RKO (cell line): ENCODE results near the gene BAZ1B.
"Not testable (repeated sequence)": the region's sequence is repeated elsewhere in the genome, so short reads cannot be mapped to it uniquely, and the experiment has no call there.

ENCODE experiments used
- DNase-seq: peaks from one replicate; pipeline ENCODE4 v3.0.0-alpha.2; 2016; ENCODE audit warnings: low spot score

BAZ1B gene, protein sequence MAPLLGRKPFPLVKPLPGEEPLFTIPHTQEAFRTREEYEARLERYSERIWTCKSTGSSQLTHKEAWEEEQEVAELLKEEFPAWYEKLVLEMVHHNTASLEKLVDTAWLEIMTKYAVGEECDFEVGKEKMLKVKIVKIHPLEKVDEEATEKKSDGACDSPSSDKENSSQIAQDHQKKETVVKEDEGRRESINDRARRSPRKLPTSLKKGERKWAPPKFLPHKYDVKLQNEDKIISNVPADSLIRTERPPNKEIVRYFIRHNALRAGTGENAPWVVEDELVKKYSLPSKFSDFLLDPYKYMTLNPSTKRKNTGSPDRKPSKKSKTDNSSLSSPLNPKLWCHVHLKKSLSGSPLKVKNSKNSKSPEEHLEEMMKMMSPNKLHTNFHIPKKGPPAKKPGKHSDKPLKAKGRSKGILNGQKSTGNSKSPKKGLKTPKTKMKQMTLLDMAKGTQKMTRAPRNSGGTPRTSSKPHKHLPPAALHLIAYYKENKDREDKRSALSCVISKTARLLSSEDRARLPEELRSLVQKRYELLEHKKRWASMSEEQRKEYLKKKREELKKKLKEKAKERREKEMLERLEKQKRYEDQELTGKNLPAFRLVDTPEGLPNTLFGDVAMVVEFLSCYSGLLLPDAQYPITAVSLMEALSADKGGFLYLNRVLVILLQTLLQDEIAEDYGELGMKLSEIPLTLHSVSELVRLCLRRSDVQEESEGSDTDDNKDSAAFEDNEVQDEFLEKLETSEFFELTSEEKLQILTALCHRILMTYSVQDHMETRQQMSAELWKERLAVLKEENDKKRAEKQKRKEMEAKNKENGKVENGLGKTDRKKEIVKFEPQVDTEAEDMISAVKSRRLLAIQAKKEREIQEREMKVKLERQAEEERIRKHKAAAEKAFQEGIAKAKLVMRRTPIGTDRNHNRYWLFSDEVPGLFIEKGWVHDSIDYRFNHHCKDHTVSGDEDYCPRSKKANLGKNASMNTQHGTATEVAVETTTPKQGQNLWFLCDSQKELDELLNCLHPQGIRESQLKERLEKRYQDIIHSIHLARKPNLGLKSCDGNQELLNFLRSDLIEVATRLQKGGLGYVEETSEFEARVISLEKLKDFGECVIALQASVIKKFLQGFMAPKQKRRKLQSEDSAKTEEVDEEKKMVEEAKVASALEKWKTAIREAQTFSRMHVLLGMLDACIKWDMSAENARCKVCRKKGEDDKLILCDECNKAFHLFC (N-terminal part only)

GRCh38 chr7:73522105-73522872 is at the start of gene BAZ1B:
Gene BAZ1B (minus strand): TSS chr7:73522293. CDS start chr7:73521933, 360 bp downstream.
- DNase-seq, result peak; percentile 98

- no peak for DNase-seq
These were observed 48.9 kb upstream of the BAZ1B start for GRCh38 chr7:73570977-73571376.

GRCh38 chr7:73570521-73570920 is 48.4 kb upstream of the BAZ1B start:
- no peak for DNase-seq

- DNase-seq, result no peak
These were observed 47.0 kb upstream of the BAZ1B start for GRCh38 chr7:73569042-73569608.

DNA sequence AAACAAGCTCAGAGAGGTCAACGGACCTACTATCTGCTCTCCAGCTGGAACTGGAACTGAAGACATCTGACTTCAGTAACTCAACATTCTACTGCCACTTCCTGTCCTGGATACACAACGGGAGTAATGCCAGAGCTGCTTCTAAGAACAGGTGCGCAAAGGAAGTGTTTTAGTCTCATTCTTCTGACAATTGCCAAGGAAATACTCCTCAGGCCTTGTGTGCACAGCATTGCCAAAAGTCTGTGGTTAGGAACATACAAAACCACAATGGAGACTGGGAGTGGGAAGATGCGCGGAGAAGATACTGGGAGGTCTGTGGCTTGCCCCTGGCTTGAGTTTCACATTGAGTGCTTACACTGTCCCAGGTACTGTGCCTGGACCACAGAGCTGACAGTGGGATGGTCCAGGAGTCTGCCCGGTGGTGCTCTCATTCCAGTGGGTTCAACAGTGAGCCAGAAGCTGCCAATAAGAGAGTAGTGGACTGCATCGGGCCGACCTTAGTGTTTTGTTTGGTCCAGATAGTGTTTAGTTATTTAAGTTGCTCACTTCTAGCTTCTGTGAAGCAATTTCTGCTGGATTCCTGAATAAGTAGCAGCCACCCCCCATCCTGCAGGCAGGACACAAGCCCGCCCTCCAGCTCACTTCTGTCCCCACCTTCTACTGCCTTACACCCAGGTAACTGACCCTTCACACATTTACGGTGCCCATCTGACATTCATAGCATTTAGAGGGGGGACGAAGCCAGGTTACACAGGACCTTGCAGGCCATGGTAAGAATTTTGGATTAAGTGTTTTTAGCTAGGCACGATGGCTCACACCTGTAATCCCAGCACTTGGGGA is 46.0 kb upstream of the BAZ1B start:
- DNase-seq, result no peak

DNA sequence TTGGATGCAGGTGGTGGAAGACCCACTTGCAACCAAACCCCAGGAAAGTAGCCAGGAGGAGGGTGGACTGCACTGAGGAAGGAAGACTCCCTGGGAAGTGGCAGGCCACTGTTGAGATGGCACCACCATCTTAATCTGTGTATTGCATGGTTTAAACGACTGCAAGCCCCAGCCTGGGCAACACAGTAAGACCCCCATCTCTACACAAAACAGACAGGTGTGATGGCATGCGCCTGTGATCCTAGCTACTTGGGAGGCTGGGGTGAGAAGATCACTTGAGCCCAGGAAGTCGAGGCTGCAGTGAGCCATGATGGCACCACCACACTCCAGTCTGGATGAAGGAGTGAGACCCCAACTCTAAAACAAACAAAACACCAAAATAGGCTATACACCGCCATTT is 45.0 kb upstream of the BAZ1B start:
- no peak for DNase-seq

- not testable (repeated sequence) for DNase-seq
These were observed 44.3 kb upstream of the BAZ1B start for GRCh38 chr7:73566431-73566830.

GRCh38 chr7:73565675-73566340 is 43.7 kb upstream of the BAZ1B start:
- no peak for DNase-seq

DNA sequence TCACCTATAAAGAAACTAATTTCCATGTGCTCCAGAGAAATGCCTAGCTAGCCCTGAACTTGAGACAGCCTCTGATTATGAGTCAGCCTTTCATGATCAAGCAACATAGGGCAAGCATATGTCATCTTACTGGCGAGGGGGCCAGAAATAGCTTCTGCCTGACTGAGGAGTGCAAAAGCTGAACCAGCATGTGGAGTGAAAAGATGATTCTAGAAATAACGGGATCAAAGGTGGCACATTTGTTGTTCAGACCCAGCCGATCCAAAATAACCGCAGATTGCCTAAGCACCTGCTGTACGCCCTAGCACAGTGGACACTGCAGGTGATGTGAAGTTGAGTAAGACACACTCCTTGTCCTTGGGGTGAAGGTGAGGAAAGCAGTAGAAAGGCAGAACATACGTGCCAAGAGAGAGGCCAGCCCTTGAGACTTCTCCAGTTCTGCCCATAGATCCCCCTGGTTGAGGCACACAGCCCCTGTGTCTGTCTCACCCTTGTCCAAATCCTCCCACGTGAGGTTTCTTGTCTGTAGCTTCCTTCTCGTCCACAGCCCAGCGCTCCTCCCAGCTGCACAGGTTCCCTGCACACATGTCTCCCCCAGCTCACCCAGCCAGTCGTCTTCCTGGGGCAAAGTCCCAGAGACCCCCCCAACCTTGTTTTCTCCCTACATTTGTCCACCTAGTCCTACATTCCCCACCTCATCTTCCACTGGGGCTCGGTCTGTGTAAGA is 38.2 kb upstream of the BAZ1B start:
- DNase-seq, result peak; percentile 90

GRCh38 chr7:73557397-73558257 is 35.5 kb upstream of the BAZ1B start, which contains the start of gene BCL7B:
Gene BCL7B (minus strand): TSS chr7:73557690. CDS start chr7:73557578, 112 bp downstream.
- DNase-seq, result peak; percentile 78

GRCh38 chr7:73557108-73557396 is 35.0 kb upstream of the BAZ1B start:
- DNase-seq, result peak; percentile 94

DNA sequence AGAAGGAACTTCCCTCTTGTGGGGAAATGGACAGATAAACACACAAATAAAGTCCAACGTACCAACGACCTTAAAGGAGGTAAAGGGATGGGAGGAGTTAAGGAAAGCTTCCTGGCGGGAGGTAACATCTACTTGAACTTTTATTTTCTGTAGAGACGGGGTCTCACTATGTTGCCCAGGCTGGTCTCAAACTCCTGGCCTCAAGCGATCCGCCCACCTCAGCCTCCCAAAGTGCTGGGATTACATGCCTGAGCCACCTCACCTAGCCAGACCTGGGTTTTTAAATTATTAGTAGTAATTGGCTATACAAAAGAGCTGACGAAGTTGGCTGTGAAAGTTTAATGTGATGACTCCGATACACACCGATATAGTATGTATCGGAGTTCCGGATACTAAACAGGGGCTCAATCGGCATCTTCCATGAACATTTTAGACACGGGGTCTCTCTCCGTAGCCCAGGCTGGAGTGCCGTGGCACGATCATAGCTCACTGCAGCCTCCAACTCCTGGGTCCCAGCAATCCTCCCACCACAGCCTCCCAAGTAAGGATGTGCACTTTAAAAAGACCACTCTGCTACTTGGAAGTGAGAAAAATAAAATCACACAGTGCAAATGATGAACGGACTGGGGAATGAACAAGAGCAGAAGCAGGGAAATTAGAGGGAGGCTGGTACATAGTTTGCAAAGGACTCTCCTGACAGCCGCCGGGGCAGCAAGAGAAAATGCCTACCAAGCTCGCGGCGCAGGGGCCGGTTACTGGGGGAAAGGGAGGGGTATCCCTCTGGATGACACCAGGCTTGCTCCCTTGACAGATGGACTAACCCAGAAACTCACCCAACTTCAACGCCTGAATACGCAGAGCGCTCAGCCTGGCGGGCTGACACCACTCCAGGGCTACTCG is 34.4 kb upstream of the BAZ1B start:
- peak; percentile 34 for DNase-seq

DNA sequence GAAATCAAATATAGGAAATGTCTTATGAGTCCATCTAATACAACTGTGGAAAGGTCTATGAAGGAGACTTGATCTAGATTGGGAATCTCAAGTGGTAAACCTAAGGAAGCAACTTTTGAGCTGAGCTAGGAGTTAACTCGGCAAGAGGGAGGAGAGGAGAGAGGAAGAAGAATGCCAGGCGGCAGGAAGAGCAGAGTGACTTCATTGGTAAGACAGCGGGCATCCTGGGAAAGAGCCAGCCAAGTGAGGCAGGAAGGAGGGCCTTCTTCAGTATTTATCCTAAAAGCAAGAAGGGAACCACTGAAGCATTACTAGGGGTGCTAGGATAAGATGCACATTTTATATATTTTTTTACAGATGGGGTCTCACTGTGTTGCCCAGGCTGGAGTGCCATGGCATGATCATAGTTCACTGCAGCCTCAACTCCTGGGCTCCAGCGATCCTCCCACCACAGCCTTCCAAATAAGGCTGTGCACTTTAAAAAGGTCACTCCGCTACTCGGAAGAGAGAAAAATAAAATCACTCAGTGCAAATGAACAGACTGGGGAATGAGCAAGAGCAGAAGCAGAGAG is 33.4 kb upstream of the BAZ1B start:
- DNase-seq, result peak; percentile 28

DNA sequence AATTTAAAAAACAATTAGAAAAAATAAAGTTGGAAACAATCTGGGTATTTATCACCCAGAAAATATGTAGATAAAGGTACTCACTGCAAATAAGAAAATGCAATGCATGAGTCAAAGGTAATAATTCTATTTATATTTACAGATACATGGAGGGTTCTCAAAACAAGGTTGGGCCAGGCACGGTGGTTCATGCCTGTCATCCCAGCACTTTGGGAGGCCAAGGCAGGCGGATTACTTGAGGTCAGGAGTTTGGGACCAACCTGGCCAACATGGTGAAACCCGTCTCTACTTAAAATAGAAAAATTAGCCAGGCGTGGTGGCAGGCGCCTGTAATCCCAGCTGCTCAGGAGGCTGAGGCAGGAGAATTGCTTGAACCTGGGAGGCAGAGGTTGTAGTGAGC is 28.0 kb upstream of the BAZ1B start:
- not testable (repeated sequence) for DNase-seq

DNA sequence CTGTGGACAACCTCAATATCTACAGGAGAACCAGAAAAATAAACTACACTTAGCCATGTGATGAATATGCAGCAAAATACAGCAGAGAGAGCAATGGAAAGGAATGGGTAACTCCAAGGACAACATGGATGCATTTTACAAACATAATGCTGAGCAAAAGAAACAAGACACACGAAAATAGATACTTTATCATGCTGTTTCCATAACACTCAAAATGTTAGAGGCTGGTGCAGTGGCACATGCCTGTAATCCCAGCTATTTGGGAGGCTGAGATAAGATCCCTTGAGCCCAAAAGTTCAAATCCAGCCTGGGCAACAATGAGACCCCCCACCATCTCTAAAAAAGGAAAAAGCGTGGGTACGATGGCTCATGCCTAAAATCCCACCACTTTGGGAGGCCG is 27.1 kb upstream of the BAZ1B start:
- no peak for DNase-seq

- DNase-seq, result no peak
These were observed 25.7 kb upstream of the BAZ1B start for GRCh38 chr7:73547841-73548240.

- no peak for DNase-seq
These were observed 22.6 kb upstream of the BAZ1B start for GRCh38 chr7:73544678-73545077.
